ENCODE data around the gene PTDSS2. TPM values are rescaled to one million over a fixed set of nuclear protein-coding genes. Genes with fewer than 3 reads are reported as not detected.

Gene PTDSS2
- total RNA-seq, 1 donor from 2014 or later, result 50.4 TPM

DNA sequence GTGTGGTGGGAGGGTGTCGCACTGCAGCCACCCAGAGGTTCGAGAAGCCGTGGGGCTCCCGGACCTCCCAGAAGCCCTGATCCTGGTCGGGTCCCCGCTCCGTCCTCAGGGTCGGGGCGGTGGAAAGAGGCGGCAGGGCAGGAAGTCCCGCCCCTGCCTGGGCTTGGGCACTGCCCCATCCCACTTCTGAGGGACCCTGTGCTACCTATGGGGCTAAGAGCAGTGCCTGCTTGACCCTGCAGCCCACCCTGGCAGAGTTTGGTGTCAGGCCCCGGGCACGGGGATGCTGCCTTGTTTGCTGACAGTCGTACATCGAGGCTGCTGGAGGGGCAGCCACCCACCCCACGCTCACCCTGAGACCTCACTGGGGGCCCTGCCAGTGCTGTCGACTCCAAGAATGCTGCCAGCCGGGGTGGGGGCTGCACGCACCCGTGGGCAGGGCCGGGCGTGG is 37.5 kb downstream of the PTDSS2 start:
- TF ChIP-seq, protein P1, sequence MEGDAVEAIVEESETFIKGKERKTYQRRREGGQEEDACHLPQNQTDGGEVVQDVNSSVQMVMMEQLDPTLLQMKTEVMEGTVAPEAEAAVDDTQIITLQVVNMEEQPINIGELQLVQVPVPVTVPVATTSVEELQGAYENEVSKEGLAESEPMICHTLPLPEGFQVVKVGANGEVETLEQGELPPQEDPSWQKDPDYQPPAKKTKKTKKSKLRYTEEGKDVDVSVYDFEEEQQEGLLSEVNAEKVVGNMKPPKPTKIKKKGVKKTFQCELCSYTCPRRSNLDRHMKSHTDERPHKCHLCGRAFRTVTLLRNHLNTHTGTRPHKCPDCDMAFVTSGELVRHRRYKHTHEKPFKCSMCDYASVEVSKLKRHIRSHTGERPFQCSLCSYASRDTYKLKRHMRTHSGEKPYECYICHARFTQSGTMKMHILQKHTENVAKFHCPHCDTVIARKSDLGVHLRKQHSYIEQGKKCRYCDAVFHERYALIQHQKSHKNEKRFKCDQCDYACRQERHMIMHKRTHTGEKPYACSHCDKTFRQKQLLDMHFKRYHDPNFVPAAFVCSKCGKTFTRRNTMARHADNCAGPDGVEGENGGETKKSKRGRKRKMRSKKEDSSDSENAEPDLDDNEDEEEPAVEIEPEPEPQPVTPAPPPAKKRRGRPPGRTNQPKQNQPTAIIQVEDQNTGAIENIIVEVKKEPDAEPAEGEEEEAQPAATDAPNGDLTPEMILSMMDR (IDR thresholded peaks at IDR 0.05; ENCODE audit: unreplicated experiment), result no peak
- H3K27me3 Mint-ChIP-seq, result no peaks in the 10 kb centered on the region
- peaks cover 3% of the 10 kb centered on the region for H3K9me3 Mint-ChIP-seq (ENCODE audit: low read depth)
- no peak for DNase-seq (ENCODE audit: low spot score, unreplicated experiment)
- no peak overlapping the region for H3K4me3 Mint-ChIP-seq (ENCODE audit: low read depth)
- no peak overlapping the region for H3K27ac Mint-ChIP-seq
- peaks cover 11% of the 10 kb centered on the region for H3K36me3 Mint-ChIP-seq (ENCODE audit: insufficient read depth)
- H3K4me1 Mint-ChIP-seq (ENCODE audit: low read depth), result no peaks in the 10 kb centered on the region

DNA sequence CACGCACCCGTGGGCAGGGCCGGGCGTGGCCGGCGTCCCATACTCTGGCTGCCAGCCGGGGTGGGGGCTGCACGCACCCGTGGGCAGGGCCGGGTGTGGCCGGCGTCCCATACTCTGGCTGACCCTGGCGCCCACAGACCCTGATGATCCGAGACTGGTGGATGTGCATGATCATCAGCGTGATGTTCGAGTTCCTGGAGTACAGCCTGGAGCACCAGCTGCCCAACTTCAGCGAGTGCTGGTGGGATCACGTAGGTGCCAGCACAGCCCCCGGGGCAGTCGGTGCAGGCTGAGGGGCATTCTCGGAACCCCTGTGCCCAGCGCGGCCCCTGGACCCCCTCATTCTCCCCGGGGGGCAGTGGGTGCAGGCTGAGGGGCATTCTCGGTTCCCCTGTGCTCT is 38.0 kb downstream of the PTDSS2 start:
- Mint-ChIP-seq H3K9me3 (ENCODE audit: low read depth) (peaks cover 3% of the 10 kb centered on the region), H3K27ac (no peak overlapping the region), H3K36me3 (ENCODE audit: insufficient read depth) (peaks cover 11% of the 10 kb centered on the region), H3K27me3 (no peaks in the 10 kb centered on the region), H3K4me3 (ENCODE audit: low read depth) (no peak overlapping the region), H3K4me1 (ENCODE audit: low read depth) (no peaks in the 10 kb centered on the region)
- TF ChIP-seq, protein P1 (IDR thresholded peaks at IDR 0.05; ENCODE audit: unreplicated experiment), result no peak
- DNase-seq (ENCODE audit: low spot score, unreplicated experiment), result no peak

DNA sequence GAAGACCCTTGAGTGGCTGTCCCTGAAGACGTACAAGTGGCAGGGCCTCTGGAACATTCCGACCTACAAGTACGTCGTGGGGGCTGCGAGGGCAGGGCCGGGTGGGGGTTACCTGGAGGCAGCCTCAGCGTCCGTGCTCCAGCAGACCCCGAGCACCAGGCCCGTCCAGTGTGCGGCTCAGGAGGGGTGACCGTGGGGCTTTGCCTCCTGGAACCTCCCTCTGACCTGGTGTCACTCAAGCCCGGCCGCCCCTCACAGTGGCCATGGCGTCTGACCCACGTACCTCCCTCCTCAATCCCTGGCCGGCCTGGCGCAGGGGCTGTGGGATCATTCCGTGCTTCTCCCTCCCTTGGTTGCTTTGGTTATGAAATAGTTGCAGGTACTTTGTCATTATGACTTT is 38.5 kb downstream of the PTDSS2 start:
- Mint-ChIP-seq H3K36me3 (ENCODE audit: insufficient read depth) (peaks cover 7% of the 10 kb centered on the region), H3K27ac (peak overlapping the region; percentile 10), H3K27me3 (no peaks in the 10 kb centered on the region), H3K9me3 (ENCODE audit: low read depth) (no peaks in the 10 kb centered on the region), H3K4me3 (ENCODE audit: low read depth) (no peak overlapping the region), H3K4me1 (ENCODE audit: low read depth) (no peaks in the 10 kb centered on the region)
- TF ChIP-seq, protein P1 (IDR thresholded peaks at IDR 0.05; ENCODE audit: unreplicated experiment), result no peak
- DNase-seq (ENCODE audit: low spot score, unreplicated experiment), result no peak

DNA sequence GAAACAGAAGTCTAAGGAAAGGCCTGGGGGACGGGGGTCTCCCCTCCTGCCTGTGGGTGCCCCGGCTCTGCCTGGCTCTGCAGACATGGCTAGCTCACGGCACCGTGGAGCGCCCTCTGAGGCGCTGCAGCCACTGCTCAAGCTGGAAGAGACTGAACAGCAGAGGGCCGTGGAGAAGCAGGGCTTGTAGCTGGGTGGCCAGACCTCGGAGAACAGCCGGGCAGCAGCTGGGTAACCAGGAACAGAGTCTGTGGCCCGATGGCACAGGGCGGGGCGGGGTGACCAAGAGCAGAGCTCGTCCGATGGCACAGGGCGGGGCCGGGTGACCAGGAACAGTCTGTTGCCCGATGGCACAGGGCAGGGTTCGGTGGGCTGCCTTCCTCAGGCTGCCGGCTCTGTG is 38.9 kb downstream of the PTDSS2 start:
- Mint-ChIP-seq H3K27me3 (no peaks in the 10 kb centered on the region), H3K27ac (peak overlapping the region; percentile 10), H3K9me3 (ENCODE audit: low read depth) (no peaks in the 10 kb centered on the region), H3K36me3 (ENCODE audit: insufficient read depth) (peaks cover 6% of the 10 kb centered on the region), H3K4me3 (ENCODE audit: low read depth) (no peak overlapping the region), H3K4me1 (ENCODE audit: low read depth) (no peaks in the 10 kb centered on the region)
- no peak for DNase-seq (ENCODE audit: low spot score, unreplicated experiment)
- TF ChIP-seq, protein P1 (IDR thresholded peaks at IDR 0.05; ENCODE audit: unreplicated experiment), result no peak

DNA sequence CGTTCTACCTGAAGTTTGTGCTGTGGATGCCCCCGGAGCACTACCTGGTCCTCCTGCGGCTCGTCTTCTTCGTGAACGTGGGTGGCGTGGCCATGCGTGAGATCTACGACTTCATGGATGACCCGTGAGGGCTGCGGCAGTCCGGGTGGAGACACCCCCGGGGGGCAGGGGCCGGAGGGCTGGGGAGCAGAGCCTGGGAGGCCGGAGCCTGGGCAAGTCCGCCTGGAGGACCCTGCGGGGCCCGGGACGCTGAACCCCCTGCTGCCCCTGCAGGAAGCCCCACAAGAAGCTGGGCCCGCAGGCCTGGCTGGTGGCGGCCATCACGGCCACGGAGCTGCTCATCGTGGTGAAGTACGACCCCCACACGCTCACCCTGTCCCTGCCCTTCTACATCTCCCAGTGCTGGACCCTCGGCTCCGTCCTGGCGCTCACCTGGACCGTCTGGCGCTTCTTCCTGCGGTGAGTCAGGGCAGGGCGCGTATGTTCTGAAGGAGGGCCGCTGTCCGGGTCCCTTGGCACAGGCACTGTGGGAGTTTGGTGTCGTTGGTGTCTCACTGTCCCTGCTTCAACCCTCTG is 39.6 kb downstream of the PTDSS2 start:
- H3K4me3 Mint-ChIP-seq (ENCODE audit: low read depth), result no peak overlapping the region
- H3K36me3 Mint-ChIP-seq (ENCODE audit: insufficient read depth), result peaks cover 3% of the 10 kb centered on the region
- no peak for DNase-seq (ENCODE audit: low spot score, unreplicated experiment)
- no peaks in the 10 kb centered on the region for H3K4me1 Mint-ChIP-seq (ENCODE audit: low read depth)
- H3K27ac Mint-ChIP-seq, result no peak overlapping the region
- no peaks in the 10 kb centered on the region for H3K27me3 Mint-ChIP-seq
- no peaks in the 10 kb centered on the region for H3K9me3 Mint-ChIP-seq (ENCODE audit: low read depth)
- TF ChIP-seq, protein P1 (IDR thresholded peaks at IDR 0.05; ENCODE audit: unreplicated experiment), result no peak
